Endodermal cell (in vitro differentiated cells): Measurements from ENCODE around the gene KCNQ5. TPM values are rescaled to one million over a fixed set of nuclear protein-coding genes. Genes with fewer than 3 reads are reported as not detected.

Experiments used
- DNase-seq: peaks from one replicate; pipeline ENCODE4 v3.0.0-alpha.2; 2017
- H3K27ac ChIP-seq: 2 replicates; pipeline ENCODE4 v1.5.1; 2013; ENCODE audit warnings: mild to moderate bottlenecking, low read depth, low read length, moderate library complexity
- H3K27me3 ChIP-seq: 2 replicates; pipeline ENCODE4 v1.6.1; 2013; ENCODE audit warnings: mild to moderate bottlenecking, low read length, moderate library complexity; ENCODE audit not compliant: insufficient read depth, control insufficient read depth, poor library complexity, severe bottlenecking
- H3K36me3 ChIP-seq: 2 replicates; pipeline ENCODE4 v1.7.0; 2013; ENCODE audit warnings: mild to moderate bottlenecking, low read length, moderate library complexity; ENCODE audit not compliant: control insufficient read depth, insufficient read depth
- H3K4me1 ChIP-seq: one replicate; pipeline ENCODE4 v1.7.0; 2013; ENCODE audit warnings: low read length; ENCODE audit not compliant: control insufficient read depth, insufficient read depth
- H3K4me3 ChIP-seq: 2 replicates; pipeline ENCODE4 v1.5.1; 2013; ENCODE audit warnings: mild to moderate bottlenecking, low read length, moderate library complexity
- H3K9ac ChIP-seq: 2 replicates; pipeline ENCODE4 v1.6.1; 2013; ENCODE audit warnings: mild to moderate bottlenecking, low read length, moderate library complexity; ENCODE audit not compliant: poor library complexity, severe bottlenecking; ENCODE audit errors: extremely low read depth
- H3K9me3 ChIP-seq: 2 replicates; pipeline ENCODE4 v1.6.1; 2013; ENCODE audit warnings: mild to moderate bottlenecking, low read length, moderate library complexity; ENCODE audit not compliant: control insufficient read depth
- H3K27ac Mint-ChIP-seq: 2 replicates; pipeline ENCODE4 v1.8.0; 2020; ENCODE audit warnings: mixed read lengths
- H3K27me3 Mint-ChIP-seq: 2 replicates; pipeline ENCODE4 v1.8.0; 2021; ENCODE audit warnings: mild to moderate bottlenecking, mixed read lengths; ENCODE audit not compliant: insufficient read depth
- H3K36me3 Mint-ChIP-seq: 2 replicates; pipeline ENCODE4 v1.8.0; 2020; ENCODE audit warnings: low read depth, mixed read lengths
- H3K4me1 Mint-ChIP-seq: 2 replicates; pipeline ENCODE4 v1.8.0; 2020; ENCODE audit warnings: mixed read lengths
- H3K4me3 Mint-ChIP-seq: 2 replicates; pipeline ENCODE4 v1.8.0; 2020; ENCODE audit warnings: mild to moderate bottlenecking, moderate library complexity, mixed read lengths
- H3K9me3 Mint-ChIP-seq: 2 replicates; pipeline ENCODE4 v1.8.0; 2020; ENCODE audit warnings: mild to moderate bottlenecking, mixed read lengths
- WGBS, 2 experiments: methylation state at CpG; one replicate each; pipeline versions ENCODE4 v1.1.5 to v1.1.7; 2013; ENCODE audit warnings: missing lambda C conversion rate in 2 of 2, mixed read lengths in 1 of 2; ENCODE audit not compliant: insufficient coverage in 1 of 2, insufficient read length in 1 of 2; 5-methylcytosine and 5-hydroxymethylcytosine counted together
- total RNA-seq, 2 donors: library from RNA; stranded (reverse); fragmentation: NEBNext Ultra II Directional in 1 of 2; extraction: Animal tissue kit (Norgen Biotek cat#: 25700) in 1 of 2; gene quantifications; 2 replicates in 1 of 2; 3 replicates in 1 of 2; pipeline ENCODE4 v1.2.1, GENCODE V29; 2021
- TF ChIP-seq, protein P1 (sequence below): fragments of 200-600 bp; sonication (generic); conservative IDR thresholded peaks from 2 replicates; pipeline ENCODE4 v1.5.0; 2021; ENCODE audit warnings: antibody characterized with exemption, mild to moderate bottlenecking

The KCNQ5 gene
- total RNA-seq, 2 donors from 2014 or later, result 2.4 to 8.3 TPM

DNA sequence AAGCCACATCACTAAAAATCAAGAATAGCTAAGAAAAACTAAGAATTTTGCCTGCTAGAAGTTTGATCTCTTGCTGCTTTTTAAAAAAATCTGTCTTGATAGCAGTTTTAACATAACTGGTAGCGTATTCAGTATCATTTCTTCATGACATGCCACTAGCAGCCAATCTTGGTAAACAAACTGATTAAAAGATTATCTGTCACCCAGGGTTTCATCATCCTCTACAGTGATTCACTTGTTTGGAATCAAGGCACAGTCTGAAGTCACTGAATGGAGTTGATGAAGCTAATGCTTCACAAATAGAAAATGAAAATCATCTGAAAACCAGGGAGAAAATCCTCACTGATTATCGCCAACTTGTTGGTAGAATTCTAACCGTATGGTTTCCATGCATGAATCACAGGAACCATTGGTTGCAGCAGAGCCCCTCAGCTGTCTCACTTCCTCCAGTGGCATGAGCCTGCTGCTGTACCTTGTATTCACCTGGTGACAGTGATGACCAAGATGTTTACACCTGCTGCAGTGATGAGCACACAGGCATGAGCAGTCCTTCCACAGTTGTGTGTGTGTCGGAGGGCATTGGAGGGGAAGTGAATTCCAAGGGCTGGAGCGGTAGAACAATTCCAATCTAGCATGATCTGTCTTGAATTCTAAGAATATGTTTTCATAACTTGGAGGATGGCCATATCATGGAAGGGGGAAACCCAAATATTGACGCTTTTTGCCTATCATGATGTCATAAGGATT is 328.4 kb downstream of the KCNQ5 start:
- TF ChIP-seq, protein P1, sequence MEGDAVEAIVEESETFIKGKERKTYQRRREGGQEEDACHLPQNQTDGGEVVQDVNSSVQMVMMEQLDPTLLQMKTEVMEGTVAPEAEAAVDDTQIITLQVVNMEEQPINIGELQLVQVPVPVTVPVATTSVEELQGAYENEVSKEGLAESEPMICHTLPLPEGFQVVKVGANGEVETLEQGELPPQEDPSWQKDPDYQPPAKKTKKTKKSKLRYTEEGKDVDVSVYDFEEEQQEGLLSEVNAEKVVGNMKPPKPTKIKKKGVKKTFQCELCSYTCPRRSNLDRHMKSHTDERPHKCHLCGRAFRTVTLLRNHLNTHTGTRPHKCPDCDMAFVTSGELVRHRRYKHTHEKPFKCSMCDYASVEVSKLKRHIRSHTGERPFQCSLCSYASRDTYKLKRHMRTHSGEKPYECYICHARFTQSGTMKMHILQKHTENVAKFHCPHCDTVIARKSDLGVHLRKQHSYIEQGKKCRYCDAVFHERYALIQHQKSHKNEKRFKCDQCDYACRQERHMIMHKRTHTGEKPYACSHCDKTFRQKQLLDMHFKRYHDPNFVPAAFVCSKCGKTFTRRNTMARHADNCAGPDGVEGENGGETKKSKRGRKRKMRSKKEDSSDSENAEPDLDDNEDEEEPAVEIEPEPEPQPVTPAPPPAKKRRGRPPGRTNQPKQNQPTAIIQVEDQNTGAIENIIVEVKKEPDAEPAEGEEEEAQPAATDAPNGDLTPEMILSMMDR, result no peak
- no peak overlapping the region for H3K27ac Mint-ChIP-seq
- no peaks in the 10 kb centered on the region for H3K9me3 Mint-ChIP-seq
- no peak for DNase-seq
- Histone ChIP-seq H3K4me3 (no peak overlapping the region), H3K27me3 (no peaks in the 10 kb centered on the region), H3K4me1 (peaks cover 2% of the 10 kb centered on the region), H3K36me3 (no peaks in the 10 kb centered on the region), H3K9ac (no peak overlapping the region), H3K27ac (no peak overlapping the region), H3K9me3 (no peaks in the 10 kb centered on the region)
- no peak overlapping the region for H3K4me3 Mint-ChIP-seq
- H3K4me1 Mint-ChIP-seq, result peaks cover 4% of the 10 kb centered on the region
- WGBS, 2 experiments, result 91 to 96% methylated on average over 5 to 6 of the region's 6 CpGs
- no peaks in the 10 kb centered on the region for H3K27me3 Mint-ChIP-seq
- no peaks in the 10 kb centered on the region for H3K36me3 Mint-ChIP-seq

DNA sequence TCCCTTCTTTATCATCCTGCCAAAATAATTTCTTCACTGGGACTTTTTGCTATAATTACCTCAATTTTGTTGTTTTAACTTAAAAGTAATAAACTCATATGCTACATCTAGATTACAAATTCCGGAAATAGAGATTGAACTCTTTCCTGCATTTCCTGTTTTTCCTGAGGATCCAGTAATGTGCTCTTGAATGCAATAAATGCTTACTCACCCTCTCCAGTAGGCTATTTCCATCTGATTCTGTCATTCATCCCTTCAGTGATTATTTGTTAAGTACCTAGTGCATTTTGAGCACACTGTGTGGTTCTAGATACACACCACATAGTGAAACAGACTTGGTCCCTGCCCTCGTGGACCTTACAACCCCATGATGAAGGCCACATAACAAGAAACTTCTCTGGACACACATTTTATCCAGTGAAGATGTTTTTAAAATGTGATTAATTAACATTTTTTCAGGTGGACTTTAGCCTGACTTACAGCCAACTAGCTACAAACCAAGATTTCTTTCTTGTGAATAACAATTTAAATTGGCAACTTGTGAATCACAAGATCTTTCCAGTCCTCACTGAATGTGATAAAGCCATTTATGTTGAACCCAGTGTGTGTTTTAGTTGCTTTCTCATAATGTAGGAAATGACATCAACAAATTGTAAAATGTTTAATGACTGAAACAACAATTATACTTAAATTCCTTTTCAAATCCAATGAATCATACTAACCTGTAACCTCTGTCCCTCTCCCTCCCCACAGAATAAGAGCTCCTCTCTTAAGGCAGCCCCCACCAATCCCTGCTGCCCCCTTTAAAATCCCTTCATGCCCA is 331.2 kb downstream of the KCNQ5 start:
- H3K36me3 ChIP-seq, result no peaks in the 10 kb centered on the region
- no peak for DNase-seq
- peaks cover 2% of the 10 kb centered on the region for H3K4me1 ChIP-seq
- no peaks in the 10 kb centered on the region for H3K36me3 Mint-ChIP-seq
- no peaks in the 10 kb centered on the region for H3K9me3 ChIP-seq
- no peaks in the 10 kb centered on the region for H3K9me3 Mint-ChIP-seq
- no peaks in the 10 kb centered on the region for H3K27me3 ChIP-seq
- WGBS, 2 experiments, result 76% methylated on average over 2 of the region's 2 CpGs; no CpG with 5 or more reads in 1 of the 2 experiments
- peaks cover 8% of the 10 kb centered on the region for H3K4me1 Mint-ChIP-seq
- no peak overlapping the region for H3K4me3 Mint-ChIP-seq
- TF ChIP-seq, protein P1, result no peak
- H3K27ac ChIP-seq, result no peak overlapping the region
- H3K9ac ChIP-seq, result no peak overlapping the region
- no peaks in the 10 kb centered on the region for H3K27me3 Mint-ChIP-seq
- H3K4me3 ChIP-seq, result no peak overlapping the region
- H3K27ac Mint-ChIP-seq, result no peak overlapping the region

DNA sequence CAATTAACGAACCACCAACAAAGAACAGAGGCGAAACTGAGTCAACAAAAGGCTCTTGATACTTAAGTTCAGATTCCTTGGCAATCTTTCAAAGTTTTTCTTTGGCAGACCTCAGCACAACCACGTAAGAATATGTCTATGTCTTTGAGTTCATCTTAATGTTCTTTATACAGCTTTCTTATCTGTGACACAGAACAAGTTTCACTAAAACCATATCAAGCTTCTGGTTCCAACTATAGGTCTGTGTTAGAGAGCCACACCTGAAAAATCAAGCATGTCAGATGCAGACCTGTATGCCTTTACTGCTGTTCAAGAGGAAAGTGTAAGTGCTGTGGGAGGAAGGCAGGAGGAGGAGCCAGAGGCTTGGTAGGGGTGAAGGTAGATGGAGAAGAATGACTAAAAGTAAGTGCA is 332.1 kb downstream of the KCNQ5 start:
- Histone ChIP-seq H3K4me3 (no peak overlapping the region), H3K9me3 (no peaks in the 10 kb centered on the region), H3K27me3 (no peaks in the 10 kb centered on the region), H3K9ac (no peak overlapping the region), H3K36me3 (no peaks in the 10 kb centered on the region), H3K27ac (no peak overlapping the region), H3K4me1 (peaks cover 2% of the 10 kb centered on the region)
- no peaks in the 10 kb centered on the region for H3K9me3 Mint-ChIP-seq
- 91 to 94% methylated on average over 3 of the region's 3 CpGs for WGBS, 2 experiments
- no peak for DNase-seq
- no peak overlapping the region for H3K4me3 Mint-ChIP-seq
- no peaks in the 10 kb centered on the region for H3K27me3 Mint-ChIP-seq
- TF ChIP-seq, protein P1, result no peak
- no peak overlapping the region for H3K27ac Mint-ChIP-seq
- no peaks in the 10 kb centered on the region for H3K36me3 Mint-ChIP-seq
- peaks cover 8% of the 10 kb centered on the region for H3K4me1 Mint-ChIP-seq
